Stimulated activated CD4-positive, alpha-beta T cell treated with anti-CD3 and anti-CD28 coated beads, Interleukin-2, amount 100 ng/mL, for 48 hours (primary cell): ENCODE measurements around the gene HJV.
A peak's percentile ranks its signal among the peaks of the same experiment; 100 is the strongest.
"Not testable (repeated sequence)": the region's sequence is repeated elsewhere in the genome, so short reads cannot be mapped to it uniquely, and the experiment has no call there.

ENCODE experiments used
- DNase-seq, 2 donors: peaks; one replicate each; pipeline ENCODE4 v3.0.0-alpha.2; 2020

The HJV gene, protein sequence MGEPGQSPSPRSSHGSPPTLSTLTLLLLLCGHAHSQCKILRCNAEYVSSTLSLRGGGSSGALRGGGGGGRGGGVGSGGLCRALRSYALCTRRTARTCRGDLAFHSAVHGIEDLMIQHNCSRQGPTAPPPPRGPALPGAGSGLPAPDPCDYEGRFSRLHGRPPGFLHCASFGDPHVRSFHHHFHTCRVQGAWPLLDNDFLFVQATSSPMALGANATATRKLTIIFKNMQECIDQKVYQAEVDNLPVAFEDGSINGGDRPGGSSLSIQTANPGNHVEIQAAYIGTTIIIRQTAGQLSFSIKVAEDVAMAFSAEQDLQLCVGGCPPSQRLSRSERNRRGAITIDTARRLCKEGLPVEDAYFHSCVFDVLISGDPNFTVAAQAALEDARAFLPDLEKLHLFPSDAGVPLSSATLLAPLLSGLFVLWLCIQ

DNA sequence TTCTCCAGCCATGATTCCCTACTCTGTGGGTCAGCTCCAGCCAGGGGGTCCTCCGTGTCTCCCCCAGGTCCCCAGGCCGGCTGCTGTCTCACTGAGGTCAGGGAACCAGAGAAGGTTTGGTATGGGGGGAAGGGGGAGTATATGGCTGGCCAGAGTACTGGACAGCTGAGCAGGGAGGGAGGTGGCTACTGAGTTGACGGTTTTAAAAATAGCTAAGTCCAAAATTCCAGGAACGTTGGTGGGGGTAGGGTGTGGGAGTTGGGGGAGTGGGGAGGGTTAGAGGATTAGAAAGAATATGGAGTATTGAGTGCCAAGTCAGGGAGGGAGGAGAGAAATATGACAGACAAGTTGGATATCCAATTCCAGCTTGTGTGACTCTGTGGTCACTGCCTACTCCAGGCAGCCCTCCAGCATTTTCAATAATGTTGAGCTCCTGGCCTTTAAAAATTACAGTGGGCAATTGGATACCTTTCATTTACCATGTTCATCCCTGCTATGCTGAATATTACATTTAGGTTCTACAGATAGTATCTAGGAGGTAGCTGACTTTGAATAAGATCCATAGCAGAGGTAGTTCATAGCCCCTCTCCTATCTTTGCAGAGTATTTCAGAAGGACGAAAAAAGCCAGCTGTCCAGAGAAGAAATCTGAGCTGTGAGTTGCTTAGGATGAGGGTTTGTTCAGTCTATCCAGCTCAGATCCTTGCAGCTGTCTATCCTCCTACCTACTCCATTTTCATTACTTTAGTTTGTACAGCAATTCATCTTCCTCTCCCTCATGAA, at the start of gene HJV:
HJV (minus strand) TSS at position 114 of the 781 bp plus-strand sequence. CDS start 1,504 bp downstream, outside the sequence.
- DNase-seq, result no peak

DNA sequence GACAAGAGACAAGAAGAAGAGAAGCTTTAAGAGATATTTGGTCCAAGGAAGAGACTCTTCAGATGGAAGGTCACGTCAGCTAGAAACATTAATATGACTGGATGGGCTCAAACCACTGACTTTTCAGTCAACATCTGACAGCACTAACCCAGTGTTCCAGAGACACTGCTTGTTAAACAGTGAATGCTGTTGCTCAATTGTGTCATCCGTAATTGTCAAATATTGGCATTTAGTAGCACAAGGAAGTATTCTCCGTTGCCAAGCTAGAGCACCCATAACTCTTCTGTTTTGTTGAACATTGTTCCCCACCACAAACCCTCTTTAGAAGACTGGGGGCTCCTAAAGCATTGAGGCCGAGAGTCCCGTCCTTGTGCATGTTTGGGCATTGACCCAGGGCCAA, 37.6 kb upstream of the HJV start:
- DNase-seq, result not testable (repeated sequence)

DNA sequence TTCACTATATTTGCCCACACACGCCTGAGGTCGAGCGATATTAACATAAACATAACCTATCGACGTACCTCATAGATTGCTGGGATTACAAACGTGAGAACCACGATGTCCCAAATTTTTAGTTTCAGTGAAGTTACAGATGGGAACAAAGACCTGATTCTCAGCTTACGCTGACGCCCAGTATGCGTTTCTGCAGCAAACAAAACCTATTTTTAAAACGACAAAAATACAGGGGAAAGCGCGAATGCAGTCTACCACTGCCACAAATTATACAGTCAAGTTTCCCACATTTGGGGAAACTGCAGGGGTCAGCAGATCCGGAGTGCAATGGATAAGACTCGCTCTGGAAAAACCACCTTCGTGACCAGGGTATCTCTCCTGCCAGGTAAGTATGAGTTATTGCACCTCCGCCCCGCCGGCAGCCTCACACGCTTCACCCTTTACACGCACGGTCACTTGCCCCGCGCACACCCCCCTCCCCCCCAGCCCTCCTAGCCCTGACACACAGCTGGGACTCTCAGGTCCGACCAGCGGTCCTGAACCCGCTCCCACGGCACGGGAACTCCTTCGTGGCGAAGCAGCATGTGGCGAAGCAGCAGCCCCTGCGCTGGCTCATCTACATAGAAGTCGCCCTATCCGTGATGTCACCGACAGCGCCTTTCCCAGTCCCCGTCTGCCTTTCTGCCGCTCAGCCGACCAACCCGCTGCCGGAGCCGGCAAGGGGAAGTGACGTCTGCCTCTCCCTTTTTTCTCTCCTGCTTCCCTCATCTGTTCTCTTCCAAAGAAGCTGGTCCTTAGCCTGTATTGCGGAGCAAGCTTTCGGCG, 30.5 kb upstream of the HJV start:
- DNase-seq, result peak; percentile 73 to 77

DNA sequence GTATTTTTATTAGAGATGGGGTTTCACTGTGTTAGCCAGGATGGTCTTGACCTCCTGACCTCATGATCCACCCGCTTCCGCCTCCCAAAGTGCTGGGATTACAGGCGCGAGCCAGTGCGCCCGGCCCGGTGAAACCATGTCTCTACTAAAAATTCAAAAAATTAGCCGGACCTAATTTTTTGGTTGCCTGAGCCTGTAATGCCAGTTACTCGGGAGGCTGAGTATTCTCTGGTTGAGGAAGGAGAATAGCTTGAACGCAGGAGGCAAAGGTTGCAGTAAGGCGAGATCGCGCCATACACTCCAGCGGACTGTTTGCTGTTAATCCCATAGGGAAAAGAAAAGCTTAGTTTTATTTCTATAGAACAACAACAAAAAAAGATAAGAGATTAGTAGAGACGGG, 29.9 kb upstream of the HJV start:
- DNase-seq, result no peak

DNA sequence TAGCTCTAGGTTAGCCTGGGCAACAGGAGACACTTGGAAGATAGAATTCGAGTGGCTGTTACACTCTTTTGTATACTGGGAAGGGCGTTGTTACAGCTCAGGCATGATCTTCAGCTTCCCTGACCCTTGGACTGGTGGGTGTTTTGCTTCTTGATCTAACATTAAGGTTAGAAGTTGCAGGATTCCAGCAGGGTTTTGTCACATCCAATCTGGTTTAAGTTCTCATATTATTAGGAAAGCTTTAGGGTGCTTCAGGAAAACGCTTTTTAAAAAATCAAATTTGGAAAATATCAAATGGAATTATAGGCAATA, 29.1 kb upstream of the HJV start:
- DNase-seq, result not testable (repeated sequence)

DNA sequence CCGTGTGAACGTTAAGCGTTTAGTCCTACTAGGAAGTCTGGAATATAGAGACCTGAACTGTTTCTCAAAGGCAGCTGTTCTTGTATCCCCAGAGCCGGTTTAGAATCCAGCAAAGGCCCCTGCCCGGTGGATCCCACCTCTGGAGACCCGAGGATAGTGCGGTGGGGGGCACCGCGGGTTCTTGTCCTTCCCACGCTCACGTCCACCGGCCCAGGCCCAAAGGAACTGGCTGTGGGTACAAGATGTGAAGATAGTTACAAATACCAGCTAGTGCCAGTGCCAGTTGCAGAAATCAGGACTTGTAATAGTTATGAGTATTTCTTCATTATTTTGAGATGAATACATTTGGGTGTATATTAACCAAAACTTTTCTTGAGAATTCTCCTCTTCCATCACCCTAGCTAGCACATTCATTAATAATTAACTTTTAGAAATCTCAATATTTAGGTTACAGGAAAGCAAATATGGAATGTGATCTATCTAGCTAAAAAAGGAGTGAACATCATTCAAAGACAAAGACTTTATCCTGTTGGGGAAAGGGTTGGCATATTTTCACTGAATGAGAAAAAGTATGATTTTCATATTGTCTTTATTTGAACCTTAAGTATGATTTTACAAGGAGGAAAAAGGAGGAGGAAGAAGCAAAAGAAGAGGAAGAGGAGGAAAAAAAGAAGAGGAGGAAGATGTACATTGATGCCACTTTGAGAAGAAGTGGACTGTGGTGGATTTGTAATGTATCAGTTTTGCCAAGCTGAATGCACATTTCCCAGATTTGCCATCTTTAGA, 28.5 kb upstream of the HJV start:
- not testable (repeated sequence) for DNase-seq

DNA sequence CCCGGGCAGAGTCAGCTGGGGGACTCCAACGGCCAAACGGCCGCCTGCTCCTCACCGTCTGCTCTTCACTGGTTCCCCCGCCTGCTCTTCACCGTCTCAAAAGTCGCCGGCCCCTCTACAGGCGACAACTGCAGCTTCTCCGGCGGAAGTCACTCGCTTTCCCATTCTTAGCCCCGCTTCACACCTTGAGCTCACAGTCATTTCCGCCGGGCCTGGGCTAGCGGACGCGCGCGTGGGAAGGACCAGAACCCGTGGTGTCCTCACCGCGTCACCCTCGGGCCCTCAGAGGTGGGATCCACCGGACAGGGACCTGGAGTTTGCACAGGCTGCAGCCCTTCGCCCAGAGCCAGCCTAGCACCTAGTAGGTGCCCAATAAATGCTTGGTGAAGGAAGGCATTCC, 27.9 kb upstream of the HJV start:
- no peak for DNase-seq

DNA sequence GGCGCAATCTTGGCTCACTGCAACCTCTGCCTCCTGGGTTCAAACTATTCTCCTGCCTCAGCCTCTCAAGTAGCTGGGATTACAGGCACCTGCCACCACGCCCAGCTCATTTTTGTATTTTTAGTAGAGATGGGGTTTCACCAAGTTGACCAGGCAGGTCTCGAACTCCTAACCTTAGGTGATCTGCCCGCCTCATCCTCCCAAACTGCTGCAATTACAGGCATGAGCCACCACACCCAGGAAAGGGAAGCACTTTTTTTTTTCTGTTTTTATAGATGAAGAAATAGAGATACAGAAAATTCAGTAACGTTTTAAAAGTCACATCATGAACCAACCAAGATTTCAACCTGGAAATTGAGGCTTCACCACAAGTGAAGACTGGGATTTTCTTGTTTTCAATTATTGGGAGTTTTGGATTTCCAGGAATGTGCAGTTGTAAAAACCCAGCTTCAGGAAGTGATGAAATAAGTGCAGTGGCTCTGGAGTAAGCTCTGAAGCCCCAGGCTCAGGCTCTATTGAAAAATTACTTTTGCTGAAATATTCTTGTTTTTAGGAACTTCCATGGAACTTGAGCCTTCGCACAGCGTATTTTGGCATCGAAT, 27.1 kb upstream of the HJV start:
- not testable (repeated sequence) for DNase-seq

DNA sequence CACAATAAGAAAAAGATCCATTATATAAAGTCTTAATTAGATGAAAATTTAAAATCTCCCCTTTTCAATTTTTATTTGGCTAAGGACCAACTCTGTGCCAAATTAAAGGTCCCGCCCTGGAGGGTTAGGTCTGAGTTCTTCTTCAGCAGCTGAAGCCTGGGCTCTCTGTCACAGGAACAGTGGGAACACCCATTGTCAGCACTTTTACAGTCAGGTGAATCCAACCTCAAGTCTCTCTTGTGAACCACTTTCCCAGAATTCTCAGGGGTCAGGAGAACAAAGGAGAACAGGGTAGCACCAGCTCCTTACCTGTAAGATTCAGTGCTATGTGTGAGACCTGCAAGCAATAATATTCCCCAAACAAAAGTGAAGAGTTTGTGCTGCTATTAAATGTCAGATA, 25.1 kb upstream of the HJV start:
- DNase-seq, result no peak

DNA sequence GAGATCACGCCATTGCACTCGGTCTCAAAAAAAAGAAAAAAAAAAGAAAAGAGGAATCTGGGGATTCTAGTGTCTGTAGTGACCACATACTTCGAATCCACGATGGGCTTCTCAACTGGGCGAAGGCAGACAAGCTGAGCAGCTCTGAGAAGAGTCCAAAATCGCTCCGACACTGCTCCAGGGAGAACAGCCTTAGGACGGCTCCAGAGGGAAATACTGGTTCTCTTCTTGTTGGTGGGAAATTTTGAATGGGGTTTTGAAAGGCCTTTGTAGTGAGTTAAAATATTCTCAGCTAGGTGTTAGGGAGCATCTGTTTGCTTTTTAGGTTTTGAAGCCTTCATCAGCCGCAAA, 18.3 kb upstream of the HJV start:
- no peak for DNase-seq

DNA sequence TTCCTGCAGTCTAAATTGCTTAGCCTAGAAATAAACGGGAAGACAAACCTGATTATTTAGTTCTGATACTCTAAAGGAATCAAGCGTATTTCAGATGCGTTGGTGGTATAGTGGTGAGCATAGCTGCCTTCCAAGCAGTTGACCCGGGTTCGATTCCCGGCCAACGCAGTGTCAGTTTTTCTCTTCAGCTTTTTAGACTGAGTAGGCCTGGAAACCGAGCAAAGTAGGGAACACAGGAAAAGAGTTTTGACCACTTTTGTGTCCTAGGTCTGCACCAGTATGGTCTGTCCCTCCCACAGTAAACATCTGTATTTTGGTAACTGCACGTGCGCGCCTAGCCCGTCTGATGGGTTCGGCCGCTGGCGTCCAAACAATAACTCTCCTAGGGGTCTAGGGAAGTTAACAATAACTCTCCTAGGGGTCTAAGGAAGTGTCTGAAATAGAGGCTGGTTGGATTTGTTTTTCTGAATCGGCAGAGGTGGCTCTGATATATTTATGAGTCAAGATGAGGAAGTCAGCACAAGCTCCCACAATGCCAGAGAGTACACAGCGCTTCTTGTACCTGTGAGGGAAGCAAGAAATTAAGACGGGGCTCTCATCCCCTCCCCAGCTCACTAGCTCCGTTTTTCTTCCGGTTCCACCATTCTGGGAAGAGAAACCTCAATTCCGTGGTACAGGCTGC, 15.6 kb upstream of the HJV start:
- peak; percentile 81 to 82 for DNase-seq

DNA sequence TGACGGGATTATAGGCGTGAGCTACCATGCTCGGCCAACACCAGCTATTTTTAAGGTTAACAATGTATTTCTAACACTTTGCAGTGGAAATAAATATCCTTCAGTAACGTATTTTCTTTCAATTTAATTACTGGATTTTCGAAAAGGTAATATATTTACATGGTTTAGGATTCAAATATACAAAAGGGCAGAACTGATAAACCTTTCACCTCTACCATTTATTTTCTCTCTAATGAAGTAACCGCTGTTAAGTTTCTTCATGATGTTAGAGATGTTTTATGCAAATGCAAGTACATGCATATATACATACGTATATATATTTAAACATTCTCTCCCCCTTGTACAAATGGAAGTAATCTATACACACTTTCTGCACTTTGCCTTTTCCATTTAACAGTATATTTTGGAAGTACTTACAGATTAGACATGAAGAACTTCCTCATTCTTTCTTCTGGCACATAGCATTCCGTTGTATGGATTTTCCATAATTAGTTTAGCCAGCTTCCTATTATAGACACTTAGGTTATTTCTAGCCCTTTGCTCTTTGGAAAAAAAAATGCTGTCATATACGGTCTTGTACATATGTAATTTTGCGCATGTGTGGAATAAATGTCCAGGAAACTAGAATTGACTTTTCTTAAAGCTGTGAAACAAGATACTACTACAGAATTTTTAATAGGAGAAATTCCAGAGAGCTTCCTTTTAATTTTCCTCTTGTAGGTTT, 14.9 kb upstream of the HJV start:
- DNase-seq, result no peak

DNA sequence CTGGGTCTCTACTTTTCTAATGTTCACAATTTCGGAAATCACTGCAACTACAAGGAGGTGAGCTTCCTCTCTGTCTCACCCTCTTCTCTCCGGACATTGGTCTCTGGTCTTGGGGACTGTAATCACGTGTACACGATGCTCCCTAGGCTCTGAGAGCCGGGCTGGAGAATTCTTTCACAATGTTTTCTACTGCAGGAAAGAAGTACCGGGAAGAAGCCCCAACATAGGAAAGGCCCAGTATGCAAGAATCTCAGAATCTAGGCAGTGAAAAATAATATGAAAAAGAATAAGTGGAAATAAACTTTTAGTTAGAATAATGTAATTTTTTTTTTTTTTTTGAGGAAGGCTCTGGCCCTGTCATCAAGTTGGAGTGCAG, 13.5 kb upstream of the HJV start:
- no peak for DNase-seq

DNA sequence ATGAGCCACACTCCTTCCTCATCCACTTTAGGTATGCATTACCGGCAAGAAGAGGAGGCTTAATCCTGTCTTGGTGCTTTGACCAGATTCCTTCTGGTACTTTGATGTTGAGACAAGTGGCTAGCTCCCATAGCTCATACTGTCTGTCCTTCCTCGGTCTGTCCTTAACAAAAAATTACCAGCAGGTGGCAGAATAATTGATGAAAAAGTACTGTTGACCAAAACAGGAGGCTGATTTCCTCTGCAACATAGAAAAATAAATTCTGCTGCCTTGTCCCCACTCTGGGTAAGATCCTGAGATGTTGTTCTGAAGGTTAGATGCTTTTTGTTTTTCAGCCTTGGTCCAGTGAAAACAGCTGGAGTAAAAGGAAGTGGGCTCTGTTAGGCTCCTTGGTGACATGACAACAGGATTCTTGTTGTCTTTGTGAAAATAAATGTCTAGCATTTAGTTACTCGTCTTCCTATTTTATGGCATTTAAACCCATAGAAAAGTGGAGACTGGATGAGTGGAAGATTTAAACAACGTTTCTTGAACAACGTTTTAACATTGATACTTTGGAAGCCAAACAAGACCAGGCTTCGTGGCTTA, 11.2 kb upstream of the HJV start:
- DNase-seq, result no peak

DNA sequence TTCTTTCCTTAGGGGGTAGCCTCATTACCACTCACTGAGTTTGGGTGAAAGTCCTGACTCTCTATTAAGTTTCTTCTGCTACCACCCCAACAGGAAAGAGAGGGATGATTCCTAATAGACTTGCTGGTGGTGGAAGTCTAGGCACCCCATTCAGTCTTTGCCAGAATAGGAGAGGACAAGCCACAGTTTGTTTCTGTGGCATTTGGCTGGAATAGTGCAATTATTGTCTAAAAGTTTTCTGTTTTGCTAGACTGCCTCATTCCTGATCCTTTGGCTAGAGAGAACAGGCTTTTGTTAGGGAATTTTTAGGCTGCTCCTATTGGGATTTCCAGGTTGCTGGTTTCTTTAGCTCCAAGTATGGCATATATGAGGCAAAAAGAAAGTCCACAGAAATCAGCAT, 9.9 kb upstream of the HJV start:
- no peak for DNase-seq

DNA sequence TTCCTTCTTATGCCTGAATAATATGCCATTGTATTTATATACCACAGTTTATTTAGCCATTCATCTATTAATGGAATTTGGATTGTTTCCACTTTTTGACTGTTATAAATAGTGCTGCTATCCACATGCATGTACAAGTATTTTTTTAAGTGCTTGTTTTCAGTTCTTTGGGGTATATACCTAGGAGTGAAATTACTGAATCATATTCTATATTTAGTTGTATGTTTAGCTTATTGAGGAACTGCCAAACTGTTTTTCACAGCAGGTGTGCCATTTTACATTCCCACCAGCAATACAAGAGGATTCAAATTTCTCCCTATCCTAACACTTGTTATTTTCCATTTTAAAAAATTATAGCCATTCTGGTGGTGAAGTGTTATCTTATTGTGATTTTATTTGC, 7.6 kb upstream of the HJV start:
- DNase-seq, result no peak

DNA sequence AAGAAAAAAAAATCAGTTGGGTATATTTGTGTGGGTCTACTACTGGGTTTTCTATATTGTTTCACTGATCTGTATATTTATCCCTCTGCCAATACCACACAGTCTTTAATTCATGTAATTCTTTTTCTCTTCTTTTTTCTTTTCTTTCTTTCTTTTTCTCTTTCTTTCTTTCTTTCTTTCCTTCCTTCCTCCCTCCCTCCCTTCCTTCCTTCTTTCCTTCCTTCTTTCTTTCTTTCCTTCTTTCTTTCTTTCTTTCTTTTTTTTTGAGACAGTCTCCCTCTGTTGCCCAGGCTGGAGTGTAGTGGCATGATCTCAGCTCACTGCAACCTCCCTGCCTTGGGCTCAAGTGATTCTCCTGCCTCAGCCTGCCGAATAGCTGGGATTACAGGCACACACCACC, 5.1 kb upstream of the HJV start:
- not testable (repeated sequence) for DNase-seq

DNA sequence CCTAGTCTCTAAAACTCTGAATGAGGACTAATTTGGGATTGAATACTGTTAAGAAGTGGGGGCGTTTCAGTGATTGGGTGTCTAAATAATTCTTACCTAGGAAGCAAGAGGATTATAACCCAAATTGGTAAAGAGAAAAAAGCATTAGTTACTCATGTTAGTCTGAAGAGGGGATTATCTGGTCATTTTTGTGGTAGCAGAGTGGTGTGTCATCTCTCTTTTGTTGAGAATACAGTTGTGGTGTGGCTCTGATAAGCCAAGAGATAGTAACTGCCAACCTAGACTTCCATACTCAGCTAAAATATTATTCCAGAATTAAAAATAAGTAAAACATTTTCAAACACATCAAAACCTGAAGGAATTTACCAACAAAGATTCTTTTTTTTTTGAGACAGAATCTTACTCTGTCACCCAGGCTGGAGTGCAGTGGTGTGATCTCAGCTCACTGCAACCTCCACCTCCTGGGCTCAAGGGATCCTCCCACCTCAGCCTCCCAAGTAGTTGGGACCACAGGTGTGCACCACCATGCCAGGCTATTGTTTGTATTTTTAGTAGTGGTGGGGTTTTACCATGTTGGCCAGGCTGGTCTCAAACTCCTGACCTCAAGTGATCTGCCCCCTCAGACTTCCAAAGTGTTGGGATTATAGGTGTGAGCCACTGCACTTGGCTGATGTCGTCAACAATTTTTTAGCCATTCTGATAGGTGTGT, 4.4 kb upstream of the HJV start:
- not testable (repeated sequence) for DNase-seq

DNA sequence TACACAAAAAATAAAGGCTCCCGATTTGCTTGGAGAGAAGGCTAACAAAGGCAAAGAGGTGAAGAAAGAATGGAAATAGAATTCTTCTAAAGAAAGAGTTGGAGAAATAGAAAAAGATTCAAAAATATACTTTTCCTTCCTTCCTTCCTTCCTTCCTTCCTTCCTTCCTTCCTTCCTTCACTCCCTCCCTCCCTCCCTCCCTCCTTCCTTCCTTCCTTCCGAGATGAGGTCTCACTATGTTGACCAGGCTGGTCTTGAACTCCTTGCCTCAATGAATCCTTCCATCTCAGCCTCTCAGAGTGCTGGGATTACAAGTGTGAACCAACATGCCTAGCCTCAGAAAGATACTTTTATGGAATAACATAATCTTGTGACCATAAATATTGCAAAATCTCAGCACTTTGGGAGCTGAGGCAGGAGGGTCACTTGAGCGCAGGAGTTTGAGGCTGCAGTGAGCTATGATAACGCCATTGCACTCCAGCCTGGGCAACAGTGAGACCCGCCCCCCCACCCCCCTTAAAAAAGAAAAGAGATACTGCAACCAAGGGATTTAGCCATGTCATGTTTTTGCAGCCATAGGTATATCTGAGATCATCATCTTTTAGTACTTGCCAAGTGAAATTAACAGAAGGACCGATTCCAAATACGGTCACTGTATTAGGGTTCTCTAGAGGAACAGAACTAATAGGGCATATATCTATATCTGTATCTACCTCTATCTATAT, 1.0 kb upstream of the HJV start:
- DNase-seq, result no peak
